CD4-positive, alpha-beta T cell treated with Interleukin-15 for 4 hours (primary cell): ENCODE results near the gene BMP6.

ENCODE experiments used
- DNase-seq: peaks from one replicate; pipeline ENCODE4 v3.0.0-alpha.2; 2020; ENCODE audit warnings: low spot score

The BMP6 gene

DNA sequence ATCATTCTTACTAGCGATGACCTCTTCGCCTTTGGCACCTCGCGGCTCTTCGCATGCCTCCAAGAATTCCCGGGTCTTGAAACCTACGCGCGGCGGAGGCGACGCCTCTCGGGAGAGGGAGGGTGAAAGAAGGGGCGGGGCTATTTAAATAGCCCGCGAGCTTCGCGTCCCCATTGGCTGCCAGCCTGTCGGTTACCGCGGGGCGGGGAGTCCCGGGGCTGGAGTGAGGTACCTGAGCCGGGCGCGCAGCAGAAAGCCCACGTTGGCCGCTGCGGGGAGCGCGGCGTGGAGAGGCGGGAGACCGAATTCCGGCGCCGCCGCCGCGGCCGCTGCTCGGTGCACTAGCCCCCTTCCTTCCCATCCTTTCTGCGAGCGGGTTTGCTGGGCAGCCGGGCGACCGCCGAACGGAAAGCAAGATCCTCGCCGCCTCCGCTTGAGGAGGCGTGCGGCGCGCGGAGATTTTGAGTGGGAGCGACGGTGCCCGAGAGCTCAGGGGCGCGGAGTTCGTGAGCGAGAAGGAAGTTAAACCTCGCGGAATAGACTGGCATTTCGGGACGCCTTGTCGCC lies at the start of gene BMP6:
BMP6 (plus strand) TSS at position 251 of the 567 bp plus-strand sequence. CDS start 857 bp downstream, outside the sequence.
- peak; percentile 33 for DNase-seq

DNA sequence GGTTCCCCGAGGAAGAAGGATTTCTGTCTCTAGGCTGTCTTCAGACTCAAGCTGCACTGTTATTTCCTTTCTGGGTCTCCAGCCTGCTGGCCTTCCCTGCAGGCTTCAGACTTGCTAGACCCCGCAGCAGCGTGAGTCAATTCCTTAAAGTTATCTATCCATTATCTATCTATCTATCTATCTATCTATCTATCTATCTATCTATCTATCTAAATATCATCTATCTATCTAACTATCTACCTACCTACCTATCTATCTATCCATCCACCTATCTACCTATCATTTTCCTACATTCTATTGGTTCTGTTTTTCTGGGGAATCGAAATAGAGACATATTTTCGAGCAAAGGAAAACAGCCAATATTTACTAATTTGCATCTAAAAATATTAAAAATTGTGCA lies 48.7 kb upstream of the BMP6 start:
- DNase-seq = no peak

DNA sequence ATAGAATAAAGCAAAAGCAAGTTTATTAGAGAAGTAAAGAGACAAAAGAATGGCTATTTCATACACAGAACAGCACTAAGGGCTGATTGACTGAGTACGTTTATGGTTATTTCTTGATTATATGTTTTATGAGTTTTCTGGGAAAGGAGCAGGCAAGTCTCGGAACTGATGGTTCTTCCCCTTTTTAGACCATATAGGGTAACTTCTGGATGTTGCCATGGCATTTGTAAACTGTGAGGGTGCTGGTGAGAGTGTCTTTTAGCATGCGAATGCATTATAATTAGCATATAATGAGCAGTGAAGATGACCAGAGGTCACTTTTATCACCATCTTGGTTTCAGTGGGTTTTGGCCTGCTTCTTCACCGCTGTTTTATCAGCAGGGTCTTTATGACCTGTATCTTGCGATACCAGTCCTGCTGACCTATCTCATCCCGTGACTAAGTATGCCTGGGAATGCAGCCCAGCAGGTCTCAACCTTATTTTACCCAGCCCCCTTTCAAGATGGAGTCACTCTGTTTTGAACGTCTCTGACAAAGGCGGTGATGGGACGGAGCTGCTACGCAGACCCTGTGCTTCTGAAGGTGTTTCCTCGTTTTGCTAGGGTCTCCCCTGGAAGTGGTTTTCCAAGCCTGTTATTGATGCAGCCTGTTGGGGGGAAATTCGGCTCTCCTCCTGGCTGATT lies 45.4 kb upstream of the BMP6 start:
- no peak for DNase-seq

DNA sequence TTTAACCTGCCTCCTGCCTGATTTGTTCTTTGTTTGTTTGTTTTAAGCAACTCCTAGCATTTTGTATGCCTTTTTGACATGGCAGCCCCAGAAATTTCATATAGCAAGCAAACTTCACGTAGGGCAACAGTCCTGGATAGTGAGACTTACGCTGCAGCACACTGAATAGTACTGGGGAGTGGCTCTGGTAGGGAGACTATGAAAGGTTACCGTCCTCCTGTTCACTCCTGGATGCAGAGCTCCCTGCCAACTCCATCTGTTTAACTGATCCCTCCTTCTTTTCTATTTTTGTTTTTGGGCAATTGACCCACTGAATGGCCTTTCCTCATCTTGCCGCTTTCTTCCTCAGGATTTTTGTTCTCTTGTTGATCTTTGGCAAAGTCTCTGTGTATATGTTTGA lies 44.5 kb upstream of the BMP6 start:
- no peak for DNase-seq

DNA sequence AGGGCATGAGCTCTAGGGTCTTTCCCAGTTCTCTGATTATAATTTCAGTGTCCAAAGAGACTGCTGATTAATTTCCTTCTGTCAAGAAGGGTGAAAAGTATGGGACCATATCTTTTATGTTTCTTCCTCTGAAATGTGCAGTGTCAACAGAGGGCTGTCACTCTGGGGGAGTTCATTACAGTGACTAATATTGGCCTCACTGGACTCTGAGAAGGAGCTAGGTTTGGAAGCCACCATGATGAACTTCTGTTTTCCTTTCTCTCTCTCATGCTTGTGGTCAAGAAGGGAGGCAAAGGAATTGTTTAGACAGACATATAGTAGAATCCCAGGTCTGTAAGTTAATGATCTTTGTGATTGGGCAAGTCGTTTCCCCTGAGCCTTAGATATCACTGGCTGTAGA lies 41.8 kb upstream of the BMP6 start:
- DNase-seq = no peak

DNA sequence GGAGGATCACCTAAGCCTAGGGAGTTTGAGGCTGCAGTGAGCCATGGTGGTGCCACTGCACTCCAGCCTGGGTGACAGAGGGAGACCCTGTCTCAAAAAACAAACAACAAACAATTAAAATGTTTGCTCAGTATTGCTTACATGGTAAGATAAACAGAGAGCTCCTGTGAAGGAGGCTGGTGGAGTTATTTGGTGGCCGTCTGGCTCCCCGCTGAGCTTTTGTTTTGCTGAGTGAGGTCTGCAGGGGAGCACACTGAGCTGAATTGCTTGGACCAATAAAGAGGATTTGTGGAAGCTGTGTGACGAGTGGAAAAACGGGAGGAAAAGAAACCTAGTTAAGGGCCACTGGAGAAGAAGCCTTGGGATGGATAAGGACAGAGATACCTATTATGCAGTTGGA lies 41.1 kb upstream of the BMP6 start:
- DNase-seq = no peak

DNA sequence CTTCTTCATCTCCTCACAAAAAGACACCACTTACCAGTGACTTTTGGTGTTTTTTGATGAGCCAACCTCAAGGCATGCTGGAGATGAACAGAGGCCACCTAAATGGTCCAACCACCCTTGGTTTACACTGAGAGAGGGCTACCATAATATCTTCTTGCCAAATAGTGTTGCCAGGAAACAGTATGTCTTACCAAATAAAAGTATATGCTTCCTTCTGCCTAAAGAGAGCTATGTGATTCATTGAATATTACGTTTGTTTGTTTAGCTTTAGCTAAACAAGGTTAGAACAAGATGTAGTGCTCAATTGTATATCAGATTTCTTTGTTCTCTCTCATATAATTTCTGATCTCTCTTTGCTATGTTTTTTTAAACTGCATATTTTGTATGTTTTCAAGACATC lies 40.6 kb upstream of the BMP6 start:
- DNase-seq = no peak

DNA sequence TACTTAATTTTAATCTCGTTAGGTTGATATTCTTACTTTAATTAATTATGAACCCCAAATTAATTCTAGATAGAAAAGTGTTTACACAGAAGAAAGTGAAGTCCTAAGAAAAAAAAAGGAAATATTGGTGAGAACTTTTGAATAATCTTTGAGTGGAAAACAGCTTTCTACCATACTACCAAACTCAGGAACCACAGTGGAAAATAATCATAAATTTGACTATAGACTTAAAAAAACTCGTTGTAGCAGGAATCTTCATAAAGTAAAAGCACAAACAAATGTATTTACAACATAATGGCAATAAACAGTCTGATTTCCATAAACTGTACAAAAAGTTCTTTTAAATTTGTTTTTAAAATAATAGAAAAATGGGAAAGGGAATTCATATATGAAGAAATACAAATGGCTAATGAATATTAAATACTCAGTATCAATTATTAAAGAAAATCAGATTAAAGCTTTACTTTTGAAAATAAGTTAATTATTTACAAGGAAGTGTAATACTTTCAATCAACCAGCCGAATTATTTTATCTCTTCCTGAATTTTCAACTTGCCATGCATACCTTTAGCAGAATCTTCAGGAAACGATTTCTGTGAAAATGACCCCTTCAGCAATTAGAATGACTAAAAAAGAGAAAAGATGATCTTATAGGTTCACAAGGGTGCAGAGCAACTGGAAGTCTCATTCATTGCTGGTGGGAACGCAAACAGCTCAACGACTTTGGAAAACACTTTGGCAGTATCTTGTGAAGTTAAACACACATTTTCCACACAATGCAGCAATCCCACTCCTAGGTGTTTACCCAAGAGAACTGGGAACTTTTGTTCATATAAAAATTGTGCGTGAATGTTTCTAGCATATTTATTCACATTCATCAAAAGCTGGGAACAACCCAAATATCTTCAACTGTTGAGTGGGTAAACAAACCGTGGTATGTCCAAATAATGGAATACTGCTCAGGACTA lies 38.5 kb upstream of the BMP6 start:
- no peak for DNase-seq

DNA sequence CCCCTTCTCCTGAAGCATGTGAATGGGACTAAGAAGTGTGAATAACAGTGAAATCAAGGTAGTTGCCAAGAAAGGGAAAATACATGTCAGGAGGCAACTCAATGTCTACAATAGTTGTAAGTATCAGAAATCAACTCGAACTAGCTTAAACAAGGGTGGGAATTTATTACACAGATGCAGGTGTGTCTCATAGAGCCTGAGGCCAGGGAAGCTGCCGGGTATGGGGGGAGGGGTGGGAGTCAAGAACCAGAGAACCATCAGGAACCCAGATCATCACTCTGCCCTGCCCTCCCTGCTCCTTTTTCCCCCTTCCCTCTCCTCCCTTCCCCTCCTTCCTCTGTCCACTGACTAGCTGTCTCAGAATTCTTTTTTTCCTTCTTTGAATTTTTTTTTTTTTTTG lies 34.9 kb upstream of the BMP6 start:
- no peak for DNase-seq

DNA sequence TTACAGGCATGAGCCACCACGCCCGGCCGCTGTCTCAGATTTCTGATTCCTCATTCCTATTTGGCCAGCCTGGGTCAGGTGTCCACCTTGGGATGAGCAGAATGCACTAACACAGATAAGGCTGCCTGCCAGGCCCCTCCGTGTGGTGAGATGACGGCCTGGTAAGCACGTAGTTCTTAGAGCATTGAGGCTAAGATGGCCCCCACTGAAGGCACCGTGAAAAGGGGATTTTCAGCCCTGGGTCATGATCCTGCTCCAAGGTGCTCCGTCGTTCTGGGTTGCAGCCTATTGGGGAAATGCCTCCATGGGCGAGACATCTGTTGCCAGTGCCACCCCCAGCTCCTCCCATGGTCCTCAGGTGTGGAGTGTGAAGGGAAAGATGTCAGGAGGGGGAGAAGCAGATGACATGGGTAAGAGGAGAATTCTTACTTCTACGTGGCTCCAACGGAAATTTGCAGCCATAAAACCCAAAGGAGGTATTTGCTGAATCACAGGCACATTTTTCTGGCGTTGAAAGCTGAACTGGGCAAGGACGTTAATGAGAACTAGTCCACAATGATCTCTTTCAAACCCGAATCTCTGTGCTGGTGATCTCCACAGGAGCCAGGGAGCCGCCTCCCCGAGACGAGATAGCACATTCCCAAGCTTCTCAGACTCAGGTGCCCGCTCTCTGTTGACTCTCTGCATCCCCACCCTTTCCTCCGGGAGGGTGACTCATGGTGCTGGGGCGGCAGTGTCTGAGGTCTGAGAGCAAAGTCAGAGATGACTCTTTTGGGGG lies 34.0 kb upstream of the BMP6 start:
- no peak for DNase-seq

DNA sequence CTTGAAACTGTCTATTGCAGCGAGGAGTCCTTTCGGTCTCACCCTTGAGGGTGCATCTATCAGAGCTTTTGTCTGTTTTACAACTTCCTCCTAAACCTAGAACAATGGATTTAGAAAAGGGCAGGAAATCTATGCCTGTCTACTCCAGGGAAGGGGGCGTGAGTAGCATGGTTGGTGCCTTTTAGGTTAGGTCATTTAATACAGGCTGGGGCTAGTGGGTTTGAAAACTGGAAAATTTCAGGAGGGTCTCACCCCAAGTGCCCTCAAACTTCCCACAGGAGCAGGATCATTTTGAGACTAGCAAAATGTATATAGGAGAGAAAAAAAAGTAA lies 33.5 kb upstream of the BMP6 start:
- DNase-seq = no peak

DNA sequence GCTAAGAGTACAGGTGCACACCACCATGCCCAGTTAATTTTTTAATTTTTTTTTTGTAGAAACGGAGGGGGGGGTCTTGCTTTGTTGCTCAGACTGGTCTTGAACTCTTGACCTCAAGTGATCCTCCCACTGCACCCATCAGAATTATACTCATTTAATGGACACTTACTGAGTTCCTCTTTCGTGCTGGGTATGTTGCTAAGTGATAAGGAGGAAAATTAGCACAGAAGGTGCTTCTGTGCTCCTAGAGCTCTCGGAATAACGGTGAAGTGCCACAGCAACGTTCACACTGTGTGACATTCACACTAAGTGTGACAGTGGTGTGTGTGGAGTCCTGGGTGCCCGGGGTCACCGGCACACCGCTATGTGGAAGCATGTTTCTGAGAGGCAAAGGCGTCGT lies 32.1 kb upstream of the BMP6 start:
- no peak for DNase-seq

DNA sequence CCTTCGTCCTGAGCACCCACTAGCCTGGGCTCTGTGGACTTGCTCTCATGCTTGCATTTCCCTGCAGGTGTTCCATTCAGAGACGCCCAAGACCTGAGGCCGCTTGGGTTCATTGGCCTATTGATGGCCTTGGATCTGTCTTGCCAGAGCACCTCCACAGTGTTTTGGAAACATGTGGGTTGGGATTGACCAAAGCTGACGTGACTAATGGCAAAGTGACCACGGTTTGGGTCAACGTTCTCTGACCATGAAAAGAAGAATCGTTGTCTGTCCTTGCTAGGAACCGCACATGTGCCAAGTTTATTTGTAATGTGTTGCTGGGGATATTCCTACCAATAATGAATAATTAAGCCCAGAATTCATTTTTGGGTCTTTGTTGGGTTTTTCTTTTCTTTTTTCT lies 29.8 kb upstream of the BMP6 start:
- DNase-seq = no peak

DNA sequence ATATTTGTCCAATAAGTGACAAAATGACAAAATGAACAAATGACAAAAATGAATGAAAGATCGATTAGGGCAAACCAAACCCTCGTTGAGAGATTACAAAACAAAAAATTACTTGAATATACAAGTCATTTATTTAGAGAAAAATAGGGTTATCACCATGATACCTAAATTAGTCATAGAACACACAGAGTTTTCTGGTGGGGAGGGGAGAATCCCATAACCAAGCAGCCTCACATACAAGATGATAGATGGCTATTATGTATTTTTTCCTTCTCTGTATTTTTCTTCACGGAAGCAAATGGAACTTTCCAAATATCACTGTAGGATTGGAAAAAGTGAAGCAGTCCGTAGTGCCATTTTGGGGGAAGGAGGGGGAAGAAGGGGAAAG lies 28.5 kb upstream of the BMP6 start:
- no peak for DNase-seq

DNA sequence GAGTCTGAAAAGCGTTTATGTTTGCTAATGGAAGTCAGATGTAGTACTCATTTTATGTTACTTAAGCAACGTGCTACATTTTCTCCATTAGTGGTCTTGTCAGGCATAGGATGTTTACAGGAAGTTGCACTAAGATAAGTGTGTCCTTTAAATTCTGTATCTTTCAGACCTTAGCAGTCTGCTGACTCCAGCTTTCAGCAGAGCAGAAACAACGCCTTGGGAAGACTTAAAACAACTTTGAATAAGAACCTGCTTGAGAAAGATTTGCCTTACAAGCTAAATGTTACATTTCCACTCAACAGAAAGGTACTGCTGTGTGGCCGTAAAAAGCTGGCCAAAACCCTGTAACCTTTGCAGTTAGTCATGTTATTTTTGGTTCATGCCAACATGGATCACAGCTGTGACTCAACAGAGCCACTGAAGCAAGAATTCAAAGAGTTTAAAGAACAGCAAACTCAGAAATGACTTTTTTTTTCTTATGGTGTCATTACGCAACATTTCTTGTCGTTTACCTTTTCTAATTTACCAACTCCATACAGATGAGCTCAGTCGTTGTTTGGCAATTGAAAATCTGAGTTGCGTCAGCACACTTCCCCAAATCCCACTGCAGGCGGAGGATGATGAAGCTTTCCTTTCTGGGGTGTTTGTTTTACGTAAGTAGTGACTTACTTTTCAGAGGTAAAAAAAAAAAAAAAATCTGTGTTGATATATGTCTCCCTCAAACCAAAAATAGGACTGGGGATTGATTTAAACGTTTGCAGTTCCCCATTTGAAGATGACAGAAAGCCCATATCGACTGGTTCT lies 27.9 kb upstream of the BMP6 start:
- no peak for DNase-seq

DNA sequence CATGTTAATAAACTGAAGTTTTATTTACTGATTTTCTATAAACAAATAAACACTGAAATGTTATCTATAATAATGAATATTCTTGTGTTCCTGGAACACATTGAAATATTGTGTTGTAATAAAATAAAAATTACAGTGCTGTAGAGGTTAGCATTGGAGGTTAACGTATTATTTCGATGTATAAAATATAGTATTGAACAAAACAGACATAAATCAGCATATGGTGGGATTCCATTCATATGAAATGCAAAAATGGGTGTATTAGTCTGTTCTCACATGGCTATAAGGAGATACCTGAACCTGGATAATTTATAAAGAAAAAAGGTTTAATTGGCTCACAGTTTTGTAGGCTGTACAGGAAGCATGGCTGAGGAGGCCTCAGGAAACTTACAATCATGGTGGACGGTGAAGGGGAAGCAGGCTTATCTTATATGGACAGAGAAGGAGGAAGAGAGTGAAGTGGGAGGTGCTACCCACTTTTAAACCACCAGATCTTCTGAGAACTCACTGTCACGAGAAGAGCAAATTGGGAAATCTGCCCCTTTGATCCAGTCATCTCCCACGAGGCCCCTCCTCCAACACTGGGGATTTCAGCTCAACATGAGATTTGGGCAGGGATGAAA lies 24.6 kb upstream of the BMP6 start:
- no peak for DNase-seq

DNA sequence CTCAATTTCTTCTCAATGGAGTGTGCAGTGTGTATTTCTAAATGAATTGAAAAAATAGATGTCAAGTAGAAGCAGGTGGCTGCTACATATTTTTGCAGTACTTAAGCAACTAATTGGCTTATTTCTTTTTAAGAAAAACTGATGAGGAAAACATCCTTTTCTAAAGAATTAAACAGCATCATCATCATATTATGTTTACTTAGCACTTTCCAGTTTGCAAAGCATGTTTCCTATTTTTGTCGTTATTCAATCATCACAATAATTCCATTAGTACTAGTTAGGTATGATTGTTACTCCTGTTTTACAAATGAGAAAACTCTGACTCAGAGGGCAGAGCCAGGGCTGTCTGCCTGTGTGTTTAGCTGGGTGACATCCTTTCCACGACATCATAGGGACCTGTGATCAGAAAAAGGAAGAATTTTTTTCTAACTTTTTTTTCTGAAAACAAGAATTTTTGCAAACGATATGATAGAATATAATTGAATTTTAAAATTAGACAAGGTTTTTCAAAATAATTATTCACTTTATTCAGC lies 22.7 kb upstream of the BMP6 start:
- DNase-seq = no peak

DNA sequence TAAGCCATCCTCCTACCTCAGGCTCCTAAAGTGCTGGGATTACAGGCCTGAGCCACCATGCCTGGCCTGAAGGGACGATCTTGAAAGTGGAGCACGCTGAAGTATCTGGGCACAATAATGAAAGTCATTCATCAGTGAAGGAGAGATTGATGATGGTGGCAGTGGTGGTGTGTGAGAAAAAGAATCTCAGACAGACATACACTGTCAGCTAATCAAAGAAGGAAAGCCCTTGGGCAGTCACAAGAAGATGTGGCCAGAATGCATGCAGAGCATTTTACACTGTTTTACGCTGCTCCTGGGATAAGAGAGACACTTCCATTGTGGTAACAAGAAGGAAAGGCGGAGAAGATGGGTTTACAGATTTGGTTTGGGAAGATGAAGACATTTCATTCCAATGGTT lies 20.4 kb upstream of the BMP6 start:
- no peak for DNase-seq

DNA sequence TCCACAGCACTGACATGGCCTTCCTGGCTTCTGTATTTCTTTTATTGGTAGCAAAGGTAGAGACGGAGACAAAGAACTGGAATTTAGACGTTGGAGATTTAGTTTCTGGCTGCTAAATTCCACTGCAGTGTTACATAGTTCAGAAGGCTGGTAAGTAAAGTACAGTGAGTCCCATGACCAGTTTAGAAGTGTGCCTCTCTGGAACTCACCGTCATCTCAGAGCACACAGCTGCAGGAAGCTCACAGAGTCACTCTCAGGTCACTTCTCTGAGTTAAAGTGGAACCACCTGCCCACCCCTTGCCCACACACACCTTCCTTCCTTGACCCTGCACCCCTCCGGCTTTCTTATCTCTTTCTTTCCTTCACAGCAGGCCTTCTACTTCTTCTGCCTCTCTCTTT lies 19.6 kb upstream of the BMP6 start:
- no peak for DNase-seq

DNA sequence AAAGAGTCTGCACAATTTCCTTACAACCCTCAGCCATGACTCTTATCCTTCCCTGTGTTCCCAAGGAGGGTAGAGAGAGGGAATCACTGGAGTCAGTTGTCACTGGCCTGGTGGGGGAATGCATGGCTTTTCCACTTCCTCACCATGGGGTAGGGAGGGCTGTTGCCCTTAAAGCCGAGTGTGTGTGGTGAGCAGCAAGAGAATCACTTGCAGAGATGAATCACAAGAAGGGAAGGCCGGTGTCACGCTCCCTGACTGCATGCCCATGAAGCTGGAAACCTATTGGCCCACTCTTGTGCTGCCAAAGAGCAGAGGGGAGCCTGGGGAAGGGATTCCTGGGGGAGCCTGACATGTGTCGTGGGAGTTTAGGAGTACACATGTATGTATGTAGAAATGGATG lies 18.1 kb upstream of the BMP6 start:
- DNase-seq = no peak

DNA sequence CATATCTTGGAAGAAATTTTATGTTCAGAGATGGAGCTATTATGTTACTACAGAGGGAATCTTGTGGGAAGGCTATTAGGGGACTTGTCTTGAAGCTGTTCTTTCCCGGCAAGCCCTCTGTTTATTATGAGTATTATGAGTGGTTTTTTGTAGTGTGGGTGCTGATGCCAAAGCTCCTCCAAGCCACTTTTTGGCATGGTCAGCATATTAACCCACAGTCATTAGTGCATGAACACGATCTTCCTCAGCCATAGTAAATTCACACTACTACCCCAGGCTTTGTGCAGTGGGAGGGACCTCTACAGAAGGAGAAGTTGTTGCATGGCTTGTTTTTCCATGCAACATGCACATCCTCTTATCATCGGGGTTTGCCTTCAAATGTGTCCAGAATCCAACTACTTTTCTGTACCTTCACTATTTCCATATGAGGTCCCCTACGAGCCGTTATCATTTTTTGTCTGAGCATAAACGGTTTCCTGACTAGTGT lies 6.5 kb upstream of the BMP6 start:
- no peak for DNase-seq
